HG03457 (cell line): ENCODE measurements around the gene SEMA6C.
"Not testable (repeated sequence)": the region's sequence is repeated elsewhere in the genome, so short reads cannot be mapped to it uniquely, and the experiment has no call there.

Experiments
- ATAC-seq: cut with Tn5 transposase; IDR thresholded peaks from one replicate; pipeline ENCODE4 v1.9.1; 2021; ENCODE audit warnings: moderate number of reproducible peaks; ENCODE audit not compliant: unreplicated experiment

SEMA6C gene

DNA sequence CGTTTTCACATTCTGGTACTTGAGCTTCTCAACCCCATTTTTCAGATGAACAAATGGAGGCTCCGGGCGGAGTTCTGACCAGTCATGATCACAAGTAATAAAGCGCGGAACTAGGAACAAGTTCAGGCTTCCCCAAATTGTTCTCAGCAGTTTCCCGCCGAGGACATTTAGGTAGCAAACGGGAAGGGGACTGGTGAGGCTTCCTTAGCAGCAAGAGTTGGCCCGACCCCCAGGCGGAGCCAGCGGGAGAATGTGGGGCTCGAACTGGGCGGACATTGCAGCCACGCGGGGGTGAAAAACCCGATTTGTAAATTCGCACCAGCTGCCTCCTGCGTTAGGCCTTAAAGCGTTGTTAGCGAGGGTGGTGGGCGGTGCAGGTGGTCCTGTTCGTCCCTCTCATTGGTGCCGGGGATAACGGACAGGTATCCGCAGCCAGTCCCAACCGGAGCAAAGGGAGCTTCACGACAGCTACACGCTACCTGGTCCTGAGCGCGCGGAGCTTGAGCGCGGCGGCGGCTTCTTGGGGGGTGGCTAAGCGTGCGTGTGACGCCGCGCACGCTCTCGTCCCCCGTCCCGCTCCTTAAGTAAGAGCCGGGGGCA, 15.3 kb downstream of the SEMA6C start:
- no peak for ATAC-seq

DNA sequence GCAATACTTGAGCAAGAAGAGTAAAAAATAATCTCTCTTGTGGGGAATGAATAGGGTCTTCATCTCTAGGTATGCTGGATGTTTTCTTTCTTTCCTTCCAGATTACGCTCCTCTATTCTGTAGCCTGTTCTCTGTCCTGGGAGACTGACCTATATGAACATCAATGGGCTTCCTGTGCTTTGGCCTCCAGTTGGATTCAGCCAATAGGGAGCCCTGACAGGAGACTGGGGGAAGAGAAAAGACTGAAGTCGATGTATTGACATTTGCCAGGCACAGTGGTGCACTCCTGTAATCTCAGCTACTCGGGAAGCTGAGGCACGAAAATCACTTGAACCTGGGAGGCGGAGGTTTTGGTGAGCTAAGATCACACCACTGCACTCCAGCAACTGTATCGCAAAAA, 17.6 kb downstream of the SEMA6C start:
- ATAC-seq = no peak

DNA sequence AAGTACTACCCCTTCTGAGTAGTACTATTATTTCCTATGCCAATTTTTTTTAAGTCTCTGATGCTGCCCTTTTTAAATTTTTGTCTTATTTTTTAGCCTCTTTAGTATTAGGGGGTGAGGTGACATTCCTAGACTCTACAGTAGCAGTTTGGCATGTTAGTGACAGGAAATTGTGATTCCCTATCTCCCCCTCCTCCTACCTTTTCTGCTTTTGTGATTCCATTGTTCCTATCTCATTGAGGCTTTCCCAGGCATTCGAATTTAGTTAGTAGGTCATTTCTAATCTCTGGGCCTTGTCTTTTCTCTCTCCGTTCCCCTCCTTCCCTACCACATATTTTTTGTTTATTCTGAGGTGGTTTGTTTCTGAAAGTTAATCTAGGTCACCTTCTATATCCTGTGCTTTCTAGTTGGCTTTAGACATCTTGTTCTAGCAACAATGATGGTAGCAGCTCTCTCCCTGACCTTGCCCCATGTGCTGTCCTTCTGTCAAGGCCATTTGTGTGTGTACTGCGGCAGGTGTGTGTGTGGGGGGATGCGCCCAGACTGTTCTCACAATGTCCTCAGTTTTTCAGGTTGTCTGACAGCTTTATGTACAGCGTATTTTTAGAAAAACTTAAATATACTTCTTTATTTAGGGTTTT, 21.5 kb downstream of the SEMA6C start:
- ATAC-seq = no peak

DNA sequence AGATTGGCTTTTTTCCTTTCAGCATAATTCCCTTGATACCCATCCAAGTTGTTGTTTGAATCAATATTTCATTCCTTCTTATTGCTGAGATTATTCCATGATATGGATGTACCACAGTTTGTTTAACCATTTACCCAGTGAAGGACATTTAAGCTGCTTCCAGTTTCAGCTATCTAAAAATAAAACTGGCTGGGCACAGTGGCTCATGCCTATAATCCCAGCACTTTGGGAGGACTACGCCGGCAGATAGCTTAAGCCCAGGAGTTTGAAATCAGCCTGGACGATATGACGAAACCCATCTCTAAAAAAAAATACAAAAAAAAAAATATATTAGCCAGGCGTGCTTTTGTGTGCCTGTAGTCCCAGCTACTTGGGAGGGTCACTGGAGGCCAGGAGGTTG, 32.6 kb downstream of the SEMA6C start:
- ATAC-seq = no peak

DNA sequence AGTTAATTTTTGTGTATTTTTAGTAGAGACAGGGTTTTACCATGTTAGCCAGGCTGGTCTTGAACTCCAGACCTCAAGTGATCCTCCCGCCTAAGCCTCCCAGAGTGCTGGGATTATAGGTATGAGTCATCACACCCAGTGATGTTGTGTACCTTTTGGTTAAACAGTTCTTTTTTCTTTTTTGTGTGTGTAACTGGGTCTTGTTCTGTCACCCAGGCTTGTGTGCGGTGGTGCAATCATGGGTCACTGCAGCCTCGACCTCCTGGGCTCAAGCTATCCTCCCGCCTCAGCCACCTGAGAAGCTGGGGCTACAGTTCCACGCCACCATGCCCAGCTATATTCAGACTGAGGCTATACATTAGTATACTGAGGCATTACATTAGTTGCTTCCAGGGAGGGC, 38.1 kb downstream of the SEMA6C start:
- ATAC-seq = no peak

DNA sequence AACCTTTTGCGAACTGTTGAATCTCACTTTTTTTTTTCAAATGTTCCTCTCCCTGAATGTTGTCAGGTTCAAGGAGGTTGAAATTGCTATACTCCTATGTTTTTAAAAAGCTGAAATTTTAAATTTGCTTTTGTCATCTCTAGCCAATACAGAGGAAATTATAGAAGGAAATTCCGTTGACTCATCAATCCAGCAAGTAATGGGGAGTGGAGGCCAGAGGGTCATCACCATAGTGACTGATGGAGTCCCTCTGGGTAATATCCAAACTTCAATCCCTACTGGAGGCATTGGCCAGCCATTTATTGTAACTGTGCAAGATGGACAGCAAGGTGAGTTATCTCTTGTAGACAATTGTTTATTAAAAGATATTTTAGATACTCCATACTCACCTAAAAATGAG, 39.5 kb downstream of the SEMA6C start:
- ATAC-seq = no peak

DNA sequence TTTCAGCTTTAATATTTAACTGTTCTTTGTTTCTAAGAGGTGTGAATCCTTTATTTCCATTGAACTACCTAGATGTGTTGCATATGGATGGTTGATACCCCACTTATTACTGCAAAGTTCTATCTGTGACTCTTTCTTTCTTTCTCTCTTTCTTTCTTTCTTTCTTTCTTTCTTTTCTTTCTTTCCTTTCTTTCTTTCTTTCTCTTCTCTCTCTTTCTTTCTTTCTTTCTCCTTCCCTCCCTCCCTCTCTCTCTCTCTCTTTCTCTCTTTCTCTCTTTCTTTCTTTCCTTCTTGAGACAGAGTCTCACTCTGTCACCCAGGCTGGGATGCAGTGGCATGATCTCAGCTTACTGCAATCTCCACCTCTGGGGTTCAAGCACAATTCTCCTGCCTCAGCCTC, 41.8 kb downstream of the SEMA6C start:
- ATAC-seq = no peak

DNA sequence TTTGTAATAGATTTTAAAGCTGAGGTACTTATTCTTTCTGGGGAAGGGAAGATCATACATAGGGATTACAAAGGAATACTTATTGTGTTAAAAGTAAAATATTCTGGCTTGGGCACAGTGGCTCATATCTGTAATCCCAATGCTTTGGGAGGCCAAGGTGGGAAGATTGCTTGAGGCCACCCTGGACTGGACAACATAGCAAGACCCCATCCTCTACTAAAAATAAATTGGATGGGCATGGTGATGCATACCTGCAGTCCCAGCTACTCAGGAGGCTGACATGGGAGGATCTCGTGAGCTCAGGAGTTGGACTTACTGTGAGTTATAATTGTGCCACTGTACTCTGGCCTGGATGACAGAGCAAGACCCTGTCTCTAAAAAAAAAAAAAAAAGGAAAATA, 48.3 kb downstream of the SEMA6C start:
- no peak for ATAC-seq

DNA sequence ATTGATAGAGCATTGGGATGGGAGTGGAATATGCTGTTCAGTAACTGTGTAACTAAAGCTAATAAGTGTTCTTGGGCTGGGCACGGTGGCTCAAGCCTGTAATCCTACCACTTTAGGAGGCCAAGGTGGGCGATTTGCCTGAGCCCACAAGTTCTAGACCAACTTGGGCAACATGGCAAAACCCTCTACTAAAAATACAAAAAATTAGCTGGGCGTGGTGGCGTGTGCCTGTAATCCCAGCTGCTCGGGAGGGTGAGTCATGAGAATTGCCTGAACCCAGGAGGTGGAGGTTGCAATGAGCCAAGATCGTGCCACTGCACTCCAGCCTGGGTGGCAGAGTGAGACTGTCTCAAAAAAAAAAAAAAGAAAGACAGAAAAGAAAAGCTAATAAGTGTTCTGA, 49.0 kb downstream of the SEMA6C start:
- ATAC-seq = not testable (repeated sequence)

DNA sequence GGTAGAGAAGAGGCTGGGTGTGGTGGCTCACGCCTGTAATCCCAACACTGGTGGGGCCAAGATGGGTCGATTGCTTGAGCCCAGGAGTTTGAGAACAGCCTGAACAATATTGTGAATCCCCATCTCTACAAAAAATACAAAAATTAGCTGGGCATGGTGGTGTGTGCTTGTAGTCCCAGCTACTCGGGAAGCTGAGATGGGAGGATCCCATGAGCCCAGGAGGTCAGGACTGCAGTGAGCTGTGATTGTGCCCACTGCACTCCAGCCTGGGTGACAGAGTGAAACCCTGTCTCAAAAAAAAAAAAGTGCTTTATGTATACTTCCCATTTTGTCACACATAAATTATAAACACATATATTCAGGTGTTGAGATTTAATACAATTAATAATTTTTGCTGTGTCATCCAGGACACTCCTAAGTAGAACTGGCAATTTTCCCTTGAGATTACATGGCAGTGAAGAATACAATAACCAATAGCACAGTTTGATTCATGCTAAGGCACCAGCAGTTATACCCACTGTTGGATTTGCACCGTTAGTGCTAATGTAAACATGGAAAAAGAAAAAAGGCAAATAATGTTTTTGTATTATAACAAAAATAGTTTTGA, 60.4 kb downstream of the SEMA6C start:
- ATAC-seq = no peak
